Panc1 (cell line): Measurements from ENCODE around the gene BATF3. TPM values are rescaled to one million over a fixed set of nuclear protein-coding genes. Genes with fewer than 3 reads are reported as not detected.

Experiments
- ATAC-seq: fragments of 200-7000 bp; cut with Tn5 transposase; 2 replicates; pipeline ENCODE4 v1.9.1; 2020; ENCODE audit warnings: mild to moderate bottlenecking, moderate library complexity
- BruUV-seq: library from RNA; stranded (reverse); fragments of 400-500 nt; replicated peaks from 2 replicates; lab custom pipeline; 2021; lab: Mats Ljungman, UMichigan
- CTCF ChIA-PET: fragments of 300-600 bp; sonication (Branson Sonifier 250); formaldehyde crosslinking; loops from one replicate; lab custom pipeline; 2022; ENCODE audit warnings: antibody characterized with exemption; lab: Charles Lee
- POLR2A ChIA-PET: fragments of 300-600 bp; sonication (Branson Sonifier 250); formaldehyde crosslinking; loops from one replicate; lab custom pipeline; 2022; ENCODE audit warnings: antibody characterized with exemption; lab: Charles Lee
- DNase-seq: peaks from one replicate; pipeline ENCODE4 v3.0.0-alpha.2; 2010; ENCODE audit warnings: low read depth, low spot score
- H3K27ac ChIP-seq: 2 replicates; pipeline ENCODE4 v1.5.1; 2011; ENCODE audit warnings: mild to moderate bottlenecking, low read length, inconsistent platforms
- H3K27me3 ChIP-seq: fragments of 200-500 bp; sonication (Bioruptor generic); 2 replicates; pipeline ENCODE4 v1.6.0; 2014; ENCODE audit warnings: low read length, inconsistent platforms; ENCODE audit not compliant: control insufficient read depth, insufficient read depth
- H3K36me3 ChIP-seq: fragments of 200-500 bp; sonication (Bioruptor generic); 2 replicates; pipeline ENCODE4 v1.5.1; 2014; ENCODE audit warnings: inconsistent platforms, mild to moderate bottlenecking, low read length, moderate library complexity; ENCODE audit not compliant: control insufficient read depth, insufficient read depth
- H3K4me1 ChIP-seq: 2 replicates; pipeline ENCODE4 v1.5.1; 2011; ENCODE audit warnings: inconsistent platforms, mild to moderate bottlenecking, low read length, moderate library complexity; ENCODE audit not compliant: control insufficient read depth, insufficient read depth
- H3K4me3 ChIP-seq, 2 experiments: 2 replicates each; pipeline ENCODE4 v1.5.1; 2011 to 2012; ENCODE audit warnings: low read depth in 2 of 2, low read length in 2 of 2, mild to moderate bottlenecking in 2 of 2, inconsistent platforms in 1 of 2, moderate library complexity in 1 of 2
- H3K9me3 ChIP-seq: fragments of 200-500 bp; sonication (Bioruptor generic); 2 replicates; pipeline ENCODE4 v1.5.1; 2014; ENCODE audit warnings: low read depth, mild to moderate bottlenecking, inconsistent platforms, low read length, moderate library complexity; ENCODE audit not compliant: control insufficient read depth, insufficient read depth
- POLR2AphosphoS5 ChIP-seq: IDR thresholded peaks from 2 replicates; pipeline ENCODE4 v1.6.1; 2012; ENCODE audit warnings: mild to moderate bottlenecking, low read depth, low read length, moderate library complexity
- REST ChIP-seq, 2 experiments: IDR thresholded peaks; 2 replicates each; pipeline ENCODE4 v1.6.1; 2011 to 2012; ENCODE audit warnings: low read depth in 2 of 2, control low read depth in 1 of 2, low read length in 1 of 2, mild to moderate bottlenecking in 1 of 2, moderate library complexity in 1 of 2; ENCODE audit not compliant: insufficient read depth in 1 of 2
- SIN3A ChIP-seq: IDR thresholded peaks from 2 replicates; pipeline ENCODE4 v1.6.1; 2012; ENCODE audit warnings: low read depth, mild to moderate bottlenecking, low read length, moderate library complexity, borderline replicate concordance; ENCODE audit not compliant: insufficient read depth
- TCF7L2 ChIP-seq: IDR thresholded peaks from 2 replicates; pipeline ENCODE4 v1.6.1; 2011; ENCODE audit warnings: mild to moderate bottlenecking, low read depth, low read length, inconsistent platforms
- in situ Hi-C: cut with HindIII; loops from 2 replicates; pipeline ENCODE4 v1.10.0; 2016; ENCODE audit warnings: low sequenced_read_pairs, low pct_unique_long_range_greater_than_20kb
- intact Hi-C: fragments of 100-400 bp; cut with micrococcal nuclease; formaldehyde crosslinking; loops from one replicate; pipeline ENCODE4 v1.10.0; 2022; ENCODE audit not compliant: unreplicated experiment
- total RNA-seq: library from RNA; stranded (reverse); gene quantifications from one replicate; pipeline ENCODE4 v1.2.1, GENCODE V29; 2021; ENCODE audit not compliant: unreplicated experiment
- TF ChIP-seq, protein P1 (sequence below): fragments of 450-650 bp; IDR thresholded peaks from 2 replicates; pipeline ENCODE4 v1.5.1; 2017; ENCODE audit warnings: mild to moderate bottlenecking

The BATF3 gene
- total RNA-seq, 1 experiment from 2014 or later, result 2.4 TPM

- intact Hi-C loops (no loop called here), in situ Hi-C loops (no loop called here)
- Histone ChIP-seq H3K4me1 (no peaks in the 10 kb centered on the region), H3K27me3 (no peaks in the 10 kb centered on the region), H3K9me3 (no peaks in the 10 kb centered on the region), H3K4me3 (no peak overlapping the region), H3K27ac (no peak overlapping the region), H3K36me3 (no peaks in the 10 kb centered on the region)
- DNase-seq (no peak), ATAC-seq (no peak)
- no TSS peak for BruUV-seq
- TF ChIP-seq, protein P1, sequence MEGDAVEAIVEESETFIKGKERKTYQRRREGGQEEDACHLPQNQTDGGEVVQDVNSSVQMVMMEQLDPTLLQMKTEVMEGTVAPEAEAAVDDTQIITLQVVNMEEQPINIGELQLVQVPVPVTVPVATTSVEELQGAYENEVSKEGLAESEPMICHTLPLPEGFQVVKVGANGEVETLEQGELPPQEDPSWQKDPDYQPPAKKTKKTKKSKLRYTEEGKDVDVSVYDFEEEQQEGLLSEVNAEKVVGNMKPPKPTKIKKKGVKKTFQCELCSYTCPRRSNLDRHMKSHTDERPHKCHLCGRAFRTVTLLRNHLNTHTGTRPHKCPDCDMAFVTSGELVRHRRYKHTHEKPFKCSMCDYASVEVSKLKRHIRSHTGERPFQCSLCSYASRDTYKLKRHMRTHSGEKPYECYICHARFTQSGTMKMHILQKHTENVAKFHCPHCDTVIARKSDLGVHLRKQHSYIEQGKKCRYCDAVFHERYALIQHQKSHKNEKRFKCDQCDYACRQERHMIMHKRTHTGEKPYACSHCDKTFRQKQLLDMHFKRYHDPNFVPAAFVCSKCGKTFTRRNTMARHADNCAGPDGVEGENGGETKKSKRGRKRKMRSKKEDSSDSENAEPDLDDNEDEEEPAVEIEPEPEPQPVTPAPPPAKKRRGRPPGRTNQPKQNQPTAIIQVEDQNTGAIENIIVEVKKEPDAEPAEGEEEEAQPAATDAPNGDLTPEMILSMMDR, result no peak
- TF ChIP-seq REST (IDR thresholded peaks at IDR 0.05; ENCODE audit: insufficient read depth in 1 of 2, low read depth in 2 of 2, low read length in 1 of 2) (no peak), POLR2AphosphoS5 (no peak), SIN3A (no peak), TCF7L2 (no peak)
- CTCF ChIA-PET, result no interaction called here
- POLR2A ChIA-PET, result no interaction called here
Measured at GRCh38 chr1:212675675-212676074, 24.0 kb downstream of the BATF3 start.

DNA sequence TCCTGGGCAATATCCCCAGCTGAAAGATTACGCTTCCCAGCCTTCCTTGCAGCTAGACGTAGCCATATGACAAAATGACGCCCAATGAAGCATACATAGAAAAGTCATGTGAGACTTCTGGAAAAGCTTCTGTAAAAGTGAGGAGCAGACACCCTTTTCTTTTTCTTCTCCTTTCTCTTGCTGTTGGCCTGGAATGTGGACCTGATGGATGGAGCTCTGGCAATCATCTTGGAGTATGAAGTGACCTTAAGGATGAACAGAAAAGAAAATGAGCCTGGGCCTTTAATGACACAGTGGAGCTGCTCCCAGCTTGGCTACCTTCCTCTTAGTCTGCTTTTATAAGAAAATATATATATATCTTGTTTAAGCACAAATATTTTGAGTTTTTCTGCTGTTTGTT lies 24.8 kb downstream of the BATF3 start:
- H3K36me3 ChIP-seq, result no peaks in the 10 kb centered on the region
- H3K27ac ChIP-seq, result no peak overlapping the region
- DNase-seq, result no peak
- H3K4me1 ChIP-seq, result no peaks in the 10 kb centered on the region
- intact Hi-C loops, result no loop called here
- ChIA-PET CTCF (no interaction called here), POLR2A (no interaction called here)
- no peak overlapping the region for H3K4me3 ChIP-seq
- TF ChIP-seq, protein P1, result no peak
- no peak for TF ChIP-seq TCF7L2
- no peak for TF ChIP-seq REST (IDR thresholded peaks at IDR 0.05; ENCODE audit: insufficient read depth in 1 of 2, low read depth in 2 of 2, low read length in 1 of 2)
- TF ChIP-seq SIN3A, result no peak
- TF ChIP-seq POLR2AphosphoS5, result no peak
- no peaks in the 10 kb centered on the region for H3K27me3 ChIP-seq
- no peak for ATAC-seq
- BruUV-seq, result no TSS peak
- no peaks in the 10 kb centered on the region for H3K9me3 ChIP-seq
- in situ Hi-C loops, result no loop called here
